Measurements from ENCODE around the gene PRMT7. TPM values are rescaled to one million over a fixed set of nuclear protein-coding genes. Genes with fewer than 3 reads are reported as not detected.

PRMT7 gene
- total and polyA plus RNA-seq, 2 experiments from 2014 or later: 56.6 to 110 TPM

DNA sequence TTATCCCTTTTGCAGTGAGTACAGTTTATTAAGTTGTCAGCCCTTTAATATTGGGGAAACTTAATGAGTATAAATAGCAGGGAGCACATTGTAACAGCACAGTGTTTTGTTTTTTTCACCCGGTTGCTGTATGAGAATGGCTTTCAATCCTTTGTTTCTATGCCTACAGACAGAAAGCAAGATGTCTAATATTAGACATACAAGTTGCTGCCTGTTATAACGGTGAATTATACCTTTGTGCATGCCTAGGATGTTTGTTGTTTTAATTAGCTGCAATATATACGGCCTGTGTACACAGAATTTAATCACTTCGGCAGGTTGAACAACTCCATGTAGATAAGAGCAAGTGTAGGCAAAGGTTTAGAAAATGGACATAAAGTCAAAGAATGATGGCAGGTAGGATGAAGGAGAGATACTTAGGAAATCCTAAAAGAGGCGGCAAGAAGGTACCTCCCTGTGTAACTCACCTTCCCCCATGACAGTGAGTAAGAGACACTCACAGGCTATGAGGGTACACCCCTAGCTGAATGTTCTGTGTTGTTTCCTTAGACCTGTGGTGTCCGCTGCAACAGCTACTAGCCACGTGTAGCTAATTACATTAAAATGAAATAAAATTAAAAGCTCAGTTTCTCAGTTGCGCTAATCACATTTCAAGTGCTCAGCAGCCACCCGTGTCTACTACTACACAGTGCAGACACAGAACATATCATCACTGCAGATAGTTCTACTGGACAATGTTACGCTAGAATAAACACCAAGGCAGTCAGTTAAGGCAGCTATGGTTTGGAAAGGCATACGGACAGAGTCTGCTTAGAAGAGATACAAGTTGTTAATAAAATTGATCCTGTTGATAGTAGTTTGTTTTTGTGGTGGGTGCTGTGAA, 11.0 kb upstream of the PRMT7 start:
- H3K36me3 ChIP-seq: peaks cover 59% of the 10 kb centered on the region
- H3K4me1 ChIP-seq (ENCODE audit: low read depth): no peaks in the 10 kb centered on the region
- no peak overlapping the region for H3K27ac ChIP-seq
- H3K4me3 ChIP-seq: no peak overlapping the region
- no peak for DNase-seq (ENCODE audit: low read depth in 1 of 2, low spot score in 1 of 2)
- no peaks in the 10 kb centered on the region for H3K27me3 ChIP-seq
- TF ChIP-seq, protein P1, sequence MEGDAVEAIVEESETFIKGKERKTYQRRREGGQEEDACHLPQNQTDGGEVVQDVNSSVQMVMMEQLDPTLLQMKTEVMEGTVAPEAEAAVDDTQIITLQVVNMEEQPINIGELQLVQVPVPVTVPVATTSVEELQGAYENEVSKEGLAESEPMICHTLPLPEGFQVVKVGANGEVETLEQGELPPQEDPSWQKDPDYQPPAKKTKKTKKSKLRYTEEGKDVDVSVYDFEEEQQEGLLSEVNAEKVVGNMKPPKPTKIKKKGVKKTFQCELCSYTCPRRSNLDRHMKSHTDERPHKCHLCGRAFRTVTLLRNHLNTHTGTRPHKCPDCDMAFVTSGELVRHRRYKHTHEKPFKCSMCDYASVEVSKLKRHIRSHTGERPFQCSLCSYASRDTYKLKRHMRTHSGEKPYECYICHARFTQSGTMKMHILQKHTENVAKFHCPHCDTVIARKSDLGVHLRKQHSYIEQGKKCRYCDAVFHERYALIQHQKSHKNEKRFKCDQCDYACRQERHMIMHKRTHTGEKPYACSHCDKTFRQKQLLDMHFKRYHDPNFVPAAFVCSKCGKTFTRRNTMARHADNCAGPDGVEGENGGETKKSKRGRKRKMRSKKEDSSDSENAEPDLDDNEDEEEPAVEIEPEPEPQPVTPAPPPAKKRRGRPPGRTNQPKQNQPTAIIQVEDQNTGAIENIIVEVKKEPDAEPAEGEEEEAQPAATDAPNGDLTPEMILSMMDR (IDR thresholded peaks at IDR 0.05; ENCODE audit: low read depth, low read length): no peak
- H3K9me3 ChIP-seq (ENCODE audit: low read depth): no peaks in the 10 kb centered on the region

DNA sequence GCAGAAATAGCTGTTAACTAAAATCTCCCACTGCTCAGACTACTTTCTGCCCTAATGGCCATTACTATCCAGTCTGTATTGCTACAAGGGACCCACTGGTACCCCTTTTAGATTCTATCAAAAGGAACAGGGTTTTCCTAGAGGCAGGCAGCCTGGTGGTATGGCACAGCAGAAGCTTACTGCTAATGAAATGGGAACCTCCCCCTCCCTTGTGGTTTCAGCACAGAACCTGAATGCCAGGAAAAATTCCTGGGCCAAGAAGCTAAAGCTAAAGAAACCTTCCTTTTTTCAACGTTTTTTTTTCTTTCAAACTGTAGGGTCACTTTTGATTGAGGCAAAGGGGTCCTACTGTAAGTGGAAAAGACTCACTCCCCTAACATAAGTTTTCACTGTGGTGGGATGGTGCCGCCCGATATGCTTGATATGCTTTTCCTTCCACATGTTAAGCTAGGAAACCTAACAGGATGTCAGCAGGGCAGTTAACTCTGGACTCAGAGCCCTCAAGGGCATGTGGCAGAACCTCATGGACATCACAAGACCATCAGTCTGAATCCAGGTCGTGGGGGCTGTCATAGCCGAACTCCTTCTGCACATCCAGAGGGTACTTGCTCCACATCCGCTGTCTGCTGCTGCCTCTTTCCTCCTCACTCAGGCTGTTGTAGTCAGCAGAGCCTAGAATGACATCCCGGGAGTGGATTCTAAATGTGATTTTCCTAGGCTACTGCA, 9.9 kb upstream of the PRMT7 start:
- Histone ChIP-seq H3K9me3 (ENCODE audit: low read depth) (no peaks in the 10 kb centered on the region), H3K27ac (no peak overlapping the region), H3K4me1 (ENCODE audit: low read depth) (no peaks in the 10 kb centered on the region), H3K4me3 (no peak overlapping the region), H3K36me3 (peaks cover 61% of the 10 kb centered on the region), H3K27me3 (no peaks in the 10 kb centered on the region)
- DNase-seq (ENCODE audit: low read depth in 1 of 2, low spot score in 1 of 2): peak in 1 of 2 donors; percentile 53
- TF ChIP-seq, protein P1 (IDR thresholded peaks at IDR 0.05; ENCODE audit: low read depth, low read length): no peak

DNA sequence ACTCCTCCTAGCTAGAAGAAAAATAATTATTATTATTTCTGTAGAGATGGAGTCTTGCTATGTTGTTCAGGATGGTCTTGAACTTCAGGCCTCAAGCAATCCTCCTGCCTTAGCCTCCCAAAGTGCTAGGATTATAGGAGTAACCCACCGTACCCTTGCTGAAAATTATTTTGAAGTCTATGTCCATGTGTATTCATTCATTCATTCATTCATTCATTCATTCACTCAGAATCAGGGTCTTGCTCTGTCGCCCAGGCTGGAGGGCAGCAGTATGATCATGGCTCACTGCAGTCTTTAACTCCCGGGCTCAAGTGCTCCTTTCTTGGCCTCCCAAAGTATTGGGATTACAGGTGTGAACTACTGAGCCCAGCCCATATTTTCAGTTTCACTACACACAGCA, 4.2 kb upstream of the PRMT7 start:
- Histone ChIP-seq H3K4me1 (ENCODE audit: low read depth) (peaks cover 7% of the 10 kb centered on the region), H3K27ac (no peak overlapping the region), H3K36me3 (peaks cover 48% of the 10 kb centered on the region), H3K9me3 (ENCODE audit: low read depth) (no peaks in the 10 kb centered on the region), H3K27me3 (no peaks in the 10 kb centered on the region), H3K4me3 (no peak overlapping the region)
- TF ChIP-seq, protein P1 (IDR thresholded peaks at IDR 0.05; ENCODE audit: low read depth, low read length): no peak
- DNase-seq (ENCODE audit: low read depth in 1 of 2, low spot score in 1 of 2): no peak

DNA sequence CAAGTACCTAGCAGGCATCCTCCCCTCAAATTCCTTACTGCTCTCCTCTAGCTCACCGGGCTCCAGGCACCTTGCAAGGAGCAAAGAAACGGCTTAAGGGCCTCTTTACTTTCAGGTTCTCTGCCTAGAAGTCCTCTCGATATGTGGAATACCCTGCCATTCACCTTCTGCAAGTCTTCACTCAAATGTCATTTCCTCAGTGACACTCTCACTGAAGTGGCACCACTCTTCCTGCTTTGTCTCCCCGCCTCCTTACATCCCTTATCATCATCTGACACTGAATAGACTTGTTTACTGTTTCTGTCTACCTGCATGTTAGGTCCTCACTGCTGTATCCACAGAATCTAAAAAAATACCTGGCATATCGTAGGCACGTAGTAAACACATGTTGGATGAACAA, 1.0 kb upstream of the PRMT7 start:
- Histone ChIP-seq H3K27me3 (no peaks in the 10 kb centered on the region), H3K27ac (peak overlapping the region; percentile 84), H3K4me1 (ENCODE audit: low read depth) (peaks cover 11% of the 10 kb centered on the region), H3K36me3 (peaks cover 33% of the 10 kb centered on the region), H3K4me3 (peak overlapping the region; percentile 59), H3K9me3 (ENCODE audit: low read depth) (no peaks in the 10 kb centered on the region)
- TF ChIP-seq, protein P1 (IDR thresholded peaks at IDR 0.05; ENCODE audit: low read depth, low read length): no peak
- no peak for DNase-seq (ENCODE audit: low read depth in 1 of 2, low spot score in 1 of 2)

DNA sequence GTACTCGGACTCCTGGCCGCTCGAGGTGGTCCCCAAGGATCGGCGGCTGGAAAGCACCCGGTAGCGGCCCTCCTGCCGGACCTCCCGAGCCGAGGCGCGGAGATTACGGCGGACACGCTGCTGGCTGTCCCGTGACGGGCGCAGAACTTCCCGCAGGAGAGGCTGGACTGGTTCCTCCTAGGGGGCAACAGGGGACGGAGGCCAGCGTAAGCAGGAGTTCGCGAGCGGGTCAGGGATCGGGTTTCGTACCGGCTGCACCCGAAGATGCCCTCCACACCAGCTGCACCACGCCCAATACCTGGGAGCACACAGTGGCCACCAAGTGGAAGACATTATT, 414 bp upstream of the PRMT7 start:
- Histone ChIP-seq H3K4me1 (ENCODE audit: low read depth) (peaks cover 11% of the 10 kb centered on the region), H3K36me3 (peaks cover 29% of the 10 kb centered on the region), H3K27me3 (no peaks in the 10 kb centered on the region), H3K9me3 (ENCODE audit: low read depth) (no peaks in the 10 kb centered on the region), H3K27ac (peak overlapping the region; percentile 84), H3K4me3 (peak overlapping the region; percentile 59)
- DNase-seq (ENCODE audit: low read depth in 1 of 2, low spot score in 1 of 2): peak in 1 of 2 donors; percentile 74
- TF ChIP-seq, protein P1 (IDR thresholded peaks at IDR 0.05; ENCODE audit: low read depth, low read length): no peak

All from cardiac muscle cell (in vitro differentiated cells and primary cell).